Measurements from ENCODE around the gene DDX27. TPM values are rescaled to one million over a fixed set of nuclear protein-coding genes. Genes with fewer than 3 reads are reported as not detected.

The DDX27 gene
- total and polyA plus RNA-seq, 9 of the 15 experiments (the other 6 are each of a cell fraction or from before 2014, with no cell fraction given), result 17.9 to 79.3 (median 57.0) TPM

DNA sequence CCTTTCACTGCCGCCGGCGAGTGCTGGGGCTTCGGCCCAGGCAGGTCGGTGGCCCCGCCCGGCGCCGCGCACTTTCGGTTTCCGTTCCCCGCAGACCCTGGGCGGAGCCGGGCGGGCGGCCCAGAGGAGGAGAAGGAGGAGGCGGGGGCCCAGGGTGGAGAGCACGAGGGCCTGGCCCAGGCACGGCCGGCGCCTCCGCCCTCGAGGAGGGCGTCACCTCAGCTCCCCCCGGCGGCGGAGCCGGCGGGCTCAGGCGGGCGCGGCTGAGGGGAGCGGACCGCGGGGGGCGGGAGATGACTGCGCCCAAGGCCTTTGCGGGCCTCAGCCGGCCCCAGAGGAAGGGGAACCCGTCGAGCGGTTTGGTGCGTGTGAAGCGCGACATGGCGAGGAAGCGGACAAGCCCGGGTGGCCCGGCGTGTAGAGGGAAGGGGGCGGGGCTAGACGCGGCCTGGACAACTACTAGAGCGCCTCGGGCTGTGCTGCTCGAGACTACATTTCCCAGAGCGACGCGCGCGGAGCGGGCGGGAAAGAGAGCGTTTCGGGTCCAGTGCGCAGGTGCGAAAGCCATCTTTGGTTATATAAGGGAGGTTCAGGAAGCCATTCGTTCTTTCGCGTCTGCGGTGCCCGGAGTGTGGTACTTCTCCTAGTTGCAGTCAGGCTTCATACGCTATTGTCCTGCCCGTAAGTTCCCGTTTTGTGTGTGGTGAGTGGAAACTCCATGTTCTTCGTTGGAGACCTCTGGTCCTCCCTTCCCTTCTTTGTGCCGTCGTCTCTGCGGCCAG, 59.0 kb downstream of the DDX27 start, which contains the start of gene ZNFX1 (continued):
- TF ChIP-seq NR4A1 (CRISPR knock-in tag; IDR thresholded peaks at IDR 0.05), result no peak
- TF ChIP-seq NR4A1 (tag; IDR thresholded peaks at IDR 0.05), result peak; percentile 77
- 0 out of 2 replicates have a peak, but pooled peaks have one; percentile 74 for TF ChIP-seq HDAC6 (IDR thresholded peaks at IDR 0.05; ENCODE audit: low read depth, low read length)
- TF ChIP-seq NONO (IDR thresholded peaks at IDR 0.05; ENCODE audit: low read depth in 2 of 2, low read length in 1 of 2), result peak; percentile 85 to 90
- TF ChIP-seq IRF1 (CRISPR knock-in tag; IDR thresholded peaks at IDR 0.05; ENCODE audit: borderline replicate concordance), result peak; percentile 74; the same call in 1 of the 2 replicates
- TF ChIP-seq ZHX1 (conservative IDR thresholded peaks at IDR 0.05; ENCODE audit: low read length), result peak; percentile 51; the same call in 1 of the 2 replicates
- TF ChIP-seq POLR2AphosphoS5 (IDR thresholded peaks at IDR 0.05; ENCODE audit: control insufficient read depth, insufficient read depth, low read depth, low read length), result peak; percentile 100
- peak; percentile 40 for TF ChIP-seq POU5F1 (IDR thresholded peaks at IDR 0.05; ENCODE audit: borderline replicate concordance, low read depth, low read length, partially characterized antibody)
- TF ChIP-seq RFX5 (IDR thresholded peaks at IDR 0.05; ENCODE audit: low read depth, low read length), result peak; percentile 64; the same call in 1 of the 2 replicates
- peak; percentile 74 for TF ChIP-seq GABPB1 (CRISPR knock-in tag; IDR thresholded peaks at IDR 0.05)
- TF ChIP-seq CHD1 (IDR thresholded peaks at IDR 0.05; ENCODE audit: low read length), result peak; percentile 99
- TF ChIP-seq NKRF (IDR thresholded peaks at IDR 0.05; ENCODE audit: borderline replicate concordance), result peak; percentile 90
- peak; percentile 91 for TF ChIP-seq EP400 (IDR thresholded peaks at IDR 0.05)
- TF ChIP-seq FOXP1 (CRISPR knock-in tag; IDR thresholded peaks at IDR 0.05), result peak; percentile 57; the same call in 1 of the 2 replicates
- peak; percentile 83; the same call in 1 of the 2 replicates for TF ChIP-seq ERF (CRISPR knock-in tag; IDR thresholded peaks at IDR 0.05)
- TF ChIP-seq SMC3 (conservative IDR thresholded peaks at IDR 0.05; ENCODE audit: insufficient read depth, low read depth, low read length), result no peak
- no peak for TF ChIP-seq ZNF316 (IDR thresholded peaks at IDR 0.05)
- TF ChIP-seq CAMTA2 (CRISPR knock-in tag; conservative IDR thresholded peaks at IDR 0.05), result 0 out of 2 replicates have a peak, but pooled peaks have one; percentile 46
- peak; percentile 89 for TF ChIP-seq SP1 (CRISPR knock-in tag; IDR thresholded peaks at IDR 0.05)
- peak in 1 of 2 experiments; percentile 75; a peak in 2 of 4 replicates for TF ChIP-seq SRF (CRISPR knock-in tag; IDR thresholded peaks at IDR 0.05)
- TF ChIP-seq CBX1 (IDR thresholded peaks at IDR 0.05; ENCODE audit: low read depth), result peak; percentile 95
- TF ChIP-seq ELF4 (CRISPR knock-in tag; IDR thresholded peaks at IDR 0.05), result peak; percentile 56; the same call in 1 of the 2 replicates
